IMR-90 (cell line): ENCODE results near the gene CUL9. TPM values are rescaled to one million over a fixed set of nuclear protein-coding genes. Genes with fewer than 3 reads are reported as not detected.
A peak's percentile ranks its signal among the peaks of the same experiment; 100 is the strongest.

Experiments
- ATAC-seq: fragments of 200-7000 bp; cut with Tn5 transposase; 2 replicates; pipeline ENCODE4 v1.9.1; 2020; ENCODE audit warnings: low read depth, mild to moderate bottlenecking, moderate library complexity
- BruUV-seq: library from RNA; stranded (reverse); fragments of 400-500 nt; replicated peaks from 2 replicates; lab custom pipeline; 2021; lab: Mats Ljungman, UMichigan
- CTCF ChIA-PET: fragments of 300-600 bp; formaldehyde crosslinking; extraction: SDS; loops from one replicate; lab custom pipeline; 2021; ENCODE audit warnings: antibody characterized with exemption; lab: Yijun Ruan, JAX
- POLR2A ChIA-PET: fragments of 300-600 bp; sonication (Branson Sonifier 250); formaldehyde crosslinking; loops from one replicate; lab custom pipeline; 2022; ENCODE audit warnings: antibody characterized with exemption; ENCODE audit not compliant: unreplicated experiment; lab: Charles Lee
- DNase-seq: peaks from one replicate; pipeline ENCODE4 v3.0.0; 2013
- H2AFZ ChIP-seq: replicated peaks from 2 replicates; pipeline ENCODE3; 2013; ENCODE audit warnings: low read length, mild to moderate bottlenecking; ENCODE audit not compliant: poor library complexity
- H2AK5ac ChIP-seq: 2 replicates; pipeline ENCODE4 v1.6.1; 2013; ENCODE audit warnings: low read depth, low read length, inconsistent platforms
- H2AK9ac ChIP-seq: replicated peaks from 2 replicates; pipeline ENCODE3; 2013; ENCODE audit warnings: mild to moderate bottlenecking, low read depth, low read length, moderate library complexity; ENCODE audit not compliant: poor library complexity
- H2BK120ac ChIP-seq: 2 replicates; pipeline ENCODE4 v1.6.1; 2013; ENCODE audit warnings: low read depth, low read length, inconsistent platforms
- H2BK15ac ChIP-seq: 3 replicates; pipeline ENCODE4 v1.6.1; 2013; ENCODE audit warnings: low read depth, low read length, inconsistent platforms
- H2BK20ac ChIP-seq: 2 replicates; pipeline ENCODE4 v1.6.1; 2013; ENCODE audit warnings: low read depth, mild to moderate bottlenecking, inconsistent platforms, low read length, moderate library complexity
- H2BK5ac ChIP-seq: 2 replicates; pipeline ENCODE4 v1.6.1; 2013; ENCODE audit warnings: mild to moderate bottlenecking, low read depth, low read length, inconsistent platforms; ENCODE audit not compliant: poor library complexity, severe bottlenecking
- H3K14ac ChIP-seq: replicated peaks from 2 replicates; pipeline ENCODE4 v1.6.1; 2013; ENCODE audit warnings: low read depth, low read length, inconsistent platforms
- H3K18ac ChIP-seq: 2 replicates; pipeline ENCODE4 v1.6.1; 2013; ENCODE audit warnings: low read depth, low read length, control low read depth
- H3K23ac ChIP-seq: 2 replicates; pipeline ENCODE4 v1.6.1; 2013; ENCODE audit warnings: low read depth, low read length, inconsistent platforms
- H3K27ac ChIP-seq: 2 replicates; pipeline ENCODE4 v1.5.1; 2013; ENCODE audit warnings: mild to moderate bottlenecking, control low read depth, low read length; ENCODE audit not compliant: insufficient read depth
- H3K27me3 ChIP-seq: 2 replicates; pipeline ENCODE4 v1.6.1; 2013; ENCODE audit warnings: low read length; ENCODE audit not compliant: control insufficient read depth, insufficient read depth
- H3K36me3 ChIP-seq: 2 replicates; pipeline ENCODE4 v1.6.1; 2013; ENCODE audit warnings: low read length, mixed read lengths; ENCODE audit not compliant: control insufficient read depth, insufficient read depth
- H3K4ac ChIP-seq: 2 replicates; pipeline ENCODE4 v1.6.1; 2013; ENCODE audit warnings: low read depth, low read length, inconsistent platforms
- H3K4me1 ChIP-seq: 2 replicates; pipeline ENCODE4 v1.6.1; 2013; ENCODE audit warnings: low read length, mixed read lengths; ENCODE audit not compliant: control insufficient read depth, insufficient read depth
- H3K4me2 ChIP-seq: 2 replicates; pipeline ENCODE4 v1.6.1; 2013; ENCODE audit warnings: low read depth, mild to moderate bottlenecking, control low read depth, low read length, moderate library complexity
- H3K4me3 ChIP-seq: 2 replicates; pipeline ENCODE4 v1.5.1; 2013; ENCODE audit warnings: low read depth, mild to moderate bottlenecking, control low read depth, low read length, moderate library complexity; ENCODE audit not compliant: insufficient read depth
- H3K56ac ChIP-seq: 2 replicates; pipeline ENCODE4 v1.6.1; 2013; ENCODE audit warnings: low read length, inconsistent platforms; ENCODE audit not compliant: insufficient read depth; ENCODE audit errors: extremely low read depth
- H3K79me1 ChIP-seq, 2 experiments: 2 replicates each; pipeline ENCODE4 v1.6.1; 2013; ENCODE audit warnings: low read length in 2 of 2, inconsistent platforms in 1 of 2, low read depth in 1 of 2
- H3K9ac ChIP-seq: 2 replicates; pipeline ENCODE4 v1.6.1; 2013; ENCODE audit warnings: low read depth, low read length, control low read depth
- H3K9me1 ChIP-seq: 2 replicates; pipeline ENCODE4 v1.6.1; 2013; ENCODE audit warnings: low read length, inconsistent platforms; ENCODE audit not compliant: insufficient read depth
- H3K9me3 ChIP-seq: 2 replicates; pipeline ENCODE4 v1.6.1; 2013; ENCODE audit warnings: low read length; ENCODE audit not compliant: control insufficient read depth, insufficient read depth
- H4K20me1 ChIP-seq: 2 replicates; pipeline ENCODE4 v1.6.1; 2013; ENCODE audit warnings: low read length, inconsistent platforms; ENCODE audit not compliant: insufficient read depth
- H4K5ac ChIP-seq: 2 replicates; pipeline ENCODE4 v1.6.1; 2013; ENCODE audit warnings: mild to moderate bottlenecking, low read depth, low read length, control low read depth
- H4K8ac ChIP-seq, 2 experiments: 2 replicates each; pipeline ENCODE4 v1.6.1; 2013; ENCODE audit warnings: low read depth in 2 of 2, low read length in 2 of 2, control low read depth in 1 of 2, inconsistent platforms in 1 of 2
- H4K91ac ChIP-seq: 2 replicates; pipeline ENCODE4 v1.6.1; 2013; ENCODE audit warnings: low read depth, low read length, inconsistent platforms; ENCODE audit not compliant: insufficient read depth
- BHLHE40 ChIP-seq: fragments of 150-350 bp; IDR thresholded peaks from 2 replicates; pipeline ENCODE4 v1.6.1; 2016; ENCODE audit warnings: mild to moderate bottlenecking, low read depth, low read length
- CEBPB ChIP-seq: IDR thresholded peaks from 2 replicates; pipeline ENCODE4 v1.6.1; 2012; ENCODE audit warnings: low read depth, low read length, improper control_type of control experiment
- CHD1 ChIP-seq: IDR thresholded peaks from 2 replicates; pipeline ENCODE4 v1.6.1; 2012; ENCODE audit warnings: low read depth, low read length, improper control_type of control experiment
- ELK1 ChIP-seq: fragments of 150-350 bp; IDR thresholded peaks from 2 replicates; pipeline ENCODE4 v1.6.1; 2016; ENCODE audit warnings: low read depth, mild to moderate bottlenecking, low read length, moderate library complexity, borderline replicate concordance
- FOS ChIP-seq: fragments of 150-350 bp; IDR thresholded peaks from 2 replicates; pipeline ENCODE4 v1.6.1; 2016; ENCODE audit warnings: low read depth, low read length
- MAFK ChIP-seq: IDR thresholded peaks from 2 replicates; pipeline ENCODE4 v1.6.1; 2012; ENCODE audit warnings: low read depth, low read length, improper control_type of control experiment
- MAZ ChIP-seq: IDR thresholded peaks from 2 replicates; pipeline ENCODE4 v1.6.1; 2012; ENCODE audit warnings: low read depth, mild to moderate bottlenecking, low read length, improper control_type of control experiment, moderate library complexity, borderline replicate concordance
- MXI1 ChIP-seq: IDR thresholded peaks from 2 replicates; pipeline ENCODE4 v1.6.1; 2012; ENCODE audit warnings: low read depth, mild to moderate bottlenecking, low read length, moderate library complexity, borderline replicate concordance
- POLR2A ChIP-seq: IDR thresholded peaks from 2 replicates; pipeline ENCODE4 v1.6.1; 2012; ENCODE audit warnings: mild to moderate bottlenecking, low read depth, low read length
- RCOR1 ChIP-seq: IDR thresholded peaks from 2 replicates; pipeline ENCODE4 v1.6.1; 2012; ENCODE audit warnings: mild to moderate bottlenecking, low read length, improper control_type of control experiment; ENCODE audit not compliant: insufficient replicate concordance
- RFX5 ChIP-seq: IDR thresholded peaks from 2 replicates; pipeline ENCODE4 v1.8.0; 2012; ENCODE audit warnings: low read depth, mild to moderate bottlenecking, low read length, moderate library complexity
- SMC3 ChIP-seq: fragments of 150-350 bp; IDR thresholded peaks from 2 replicates; pipeline ENCODE4 v1.6.1; 2016; ENCODE audit warnings: low read depth, mild to moderate bottlenecking, antibody characterized with exemption, low read length, moderate library complexity
- WGBS, 2 experiments: methylation state at CpG; one replicate each; pipeline versions ENCODE4 v1.1.5 to v1.1.7; 2013; ENCODE audit warnings: missing lambda C conversion rate in 2 of 2; ENCODE audit not compliant: insufficient read length in 1 of 2; ENCODE audit errors: extremely low coverage in 2 of 2; 5-methylcytosine and 5-hydroxymethylcytosine counted together
- dilution Hi-C: fragments of 300-500 bp; cut with HindIII; formaldehyde crosslinking; loops from one replicate; pipeline ENCODE4 v1.14.3; 2018; ENCODE audit warnings: low sequenced_read_pairs; ENCODE audit not compliant: unreplicated experiment
- in situ Hi-C: fragments of 300-500 bp; cut with MboI; formaldehyde crosslinking; loops from 3 replicates; pipeline ENCODE4 v1.14.3; 2019; ENCODE audit warnings: low sequenced_read_pairs, inconsistent platforms, mixed read lengths
- intact Hi-C: fragments of 100-400 bp; cut with micrococcal nuclease; formaldehyde crosslinking; loops from 2 replicates; pipeline ENCODE4 v1.10.0; 2022
- polyA plus RNA-seq, 3 experiments: library from polyadenylated mRNA; depleted of rRNA; stranded (reverse); fragments of >200 nt; gene quantifications; 2 replicates each; pipeline ENCODE4 v1.2.3, GENCODE V29; 2012; ENCODE audit warnings: low replicate concordance in 1 of 3
- total RNA-seq: library from RNA; depleted of rRNA; stranded (reverse); fragments of >200 nt; gene quantifications from 2 replicates; pipeline ENCODE4 v1.2.3, GENCODE V29; 2012
- TF ChIP-seq, protein P1 (sequence below): fragments of 150-350 bp; IDR thresholded peaks from 2 replicates; pipeline ENCODE4 v1.6.1; 2017; ENCODE audit warnings: mild to moderate bottlenecking, antibody characterized with exemption, low read length, low read depth

CUL9 gene
- total and polyA plus RNA-seq, 2 of the 4 experiments (the other 2 are of a cell fraction) = 7.7 to 19.5 TPM

DNA sequence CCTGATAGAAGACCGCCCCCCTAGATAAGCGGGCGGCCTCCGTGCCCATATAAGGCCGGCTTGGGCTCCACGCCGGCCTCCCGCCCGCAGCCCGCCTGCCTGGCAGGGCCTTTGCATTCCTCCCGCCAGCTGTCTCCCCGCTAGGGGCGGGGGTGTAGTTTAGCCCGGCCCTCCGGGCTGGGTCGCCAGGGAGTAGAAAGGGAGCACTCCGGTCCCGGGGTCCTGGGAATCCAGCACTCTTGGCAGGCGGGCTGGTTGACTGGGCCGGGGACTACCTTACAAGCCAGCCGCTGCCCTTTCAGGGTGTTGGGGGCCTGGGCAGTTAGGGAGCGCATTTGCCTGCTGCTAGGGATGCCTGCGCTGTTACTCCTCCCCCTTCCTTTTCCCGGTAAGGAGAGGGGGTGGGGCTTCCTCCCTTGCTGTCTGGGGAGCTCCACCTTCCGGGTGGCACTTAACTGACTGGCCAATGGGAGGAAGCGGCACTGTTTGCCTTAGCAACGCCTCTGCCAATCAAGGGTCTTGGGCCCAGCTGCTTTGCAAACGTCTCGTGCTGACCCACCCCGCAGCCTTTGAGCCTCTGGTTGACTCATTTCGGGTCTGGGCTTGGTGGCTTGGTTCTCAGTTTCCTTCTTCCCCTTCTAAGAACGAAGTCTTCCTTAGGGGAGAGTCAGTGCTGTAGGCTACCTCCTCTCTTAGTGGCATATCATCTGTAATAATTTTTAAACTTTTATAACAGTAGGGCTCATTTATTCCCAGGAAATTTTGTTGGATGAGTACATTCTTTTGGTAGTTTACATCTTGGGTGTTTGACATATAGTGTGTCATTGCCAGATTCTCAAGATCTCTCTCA lies 7.5 kb upstream of the CUL9 start:
- Histone ChIP-seq H3K56ac (peak overlapping the region; percentile 96), H2BK120ac (peak overlapping the region; percentile 97; the same call in 1 of the 2 replicates), H2BK15ac (peak overlapping the region; percentile 100; the same call in 2 of the 3 replicates), H2BK5ac (peak overlapping the region; percentile 97), H3K9me3 (no peaks in the 10 kb centered on the region), H3K23ac (peak overlapping the region; percentile 97), H4K5ac (peak overlapping the region; percentile 46; the same call in 1 of the 2 replicates), H2AFZ (peak overlapping the region; percentile 97), H3K9me1 (peaks cover 15% of the 10 kb centered on the region), H2AK5ac (peak overlapping the region; percentile 100), H4K20me1 (peaks cover 40% of the 10 kb centered on the region), H3K4me3 (peak overlapping the region; percentile 73), H2BK20ac (no peak overlapping the region), H3K27ac (peak overlapping the region; percentile 97), H3K4me1 (peaks cover 15% of the 10 kb centered on the region), H3K36me3 (peaks cover 36% of the 10 kb centered on the region), H3K9ac (peak overlapping the region; percentile 99), H3K4ac (peak overlapping the region; percentile 100), H4K91ac (peak overlapping the region; percentile 100), H3K18ac (peak overlapping the region; percentile 81), H3K14ac (peak overlapping the region; percentile 99), H4K8ac (peak overlapping the region; percentile 86 to 97), H2AK9ac (peak overlapping the region; percentile 86), H3K79me1 (peaks cover 20 to 53% of the 10 kb centered on the region in 2 experiments), H3K4me2 (peak overlapping the region; percentile 84), H3K27me3 (no peaks in the 10 kb centered on the region)
- POLR2A ChIA-PET = interaction anchor here (0.8 to 1.0 kb wide), 2 partner anchors 121 to 160 kb away, joined by 3 to 4 read pairs; partner anchors contain the start of genes CUL7, KLHDC3 and MEA1
- dilution Hi-C loops (no loop called here), in situ Hi-C loops (no loop called here), intact Hi-C loops (no loop called here)
- peak; percentile 99 for DNase-seq
- TF ChIP-seq RCOR1 = no peak
- TF ChIP-seq MAZ = peak; percentile 93; the same call in 1 of the 2 replicates
- 0 out of 2 replicates have a peak, but pooled peaks have one; percentile 41 for TF ChIP-seq ELK1
- TF ChIP-seq MXI1 = peak; percentile 78; the same call in 1 of the 2 replicates
- TF ChIP-seq SMC3 = no peak
- TF ChIP-seq, protein P1, sequence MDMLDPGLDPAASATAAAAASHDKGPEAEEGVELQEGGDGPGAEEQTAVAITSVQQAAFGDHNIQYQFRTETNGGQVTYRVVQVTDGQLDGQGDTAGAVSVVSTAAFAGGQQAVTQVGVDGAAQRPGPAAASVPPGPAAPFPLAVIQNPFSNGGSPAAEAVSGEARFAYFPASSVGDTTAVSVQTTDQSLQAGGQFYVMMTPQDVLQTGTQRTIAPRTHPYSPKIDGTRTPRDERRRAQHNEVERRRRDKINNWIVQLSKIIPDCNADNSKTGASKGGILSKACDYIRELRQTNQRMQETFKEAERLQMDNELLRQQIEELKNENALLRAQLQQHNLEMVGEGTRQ = peak; percentile 23
- TF ChIP-seq CEBPB = no peak
- no peak for TF ChIP-seq MAFK
- TF ChIP-seq POLR2A = peak; percentile 84
- peak; percentile 91; the same call in 1 of the 2 replicates for TF ChIP-seq FOS
- peak; percentile 99 for TF ChIP-seq BHLHE40
- no peak for TF ChIP-seq RFX5
- TF ChIP-seq CHD1 = no peak
- 0% methylated on average over 4 of the region's 32 CpGs; no CpG with 5 or more reads in 1 of the 2 experiments for WGBS, 2 experiments
- peak; percentile 67 for ATAC-seq
- CTCF ChIA-PET = interaction anchor here (1.1 kb wide), 1 partner anchor 31 kb away, joined by 5 read pairs; no protein-coding TSS in a partner anchor
- BruUV-seq = no TSS peak
